ENCODE measurements around the gene MYO1D. TPM values are rescaled to one million over a fixed set of nuclear protein-coding genes. Genes with fewer than 3 reads are reported as not detected.

MYO1D gene
- total and polyA plus RNA-seq, 12 donors, result 13.6 to 103 (median 59.8) TPM

- H3K9me3 ChIP-seq (replicated peaks in 1 of 3), result no peaks in the 10 kb centered on the region
- no peak overlapping the region for H3K4me3 ChIP-seq
- no peaks in the 10 kb centered on the region for H3K27me3 ChIP-seq
- 85 to 90% (median 89%) methylated on average over 2 of the region's 2 CpGs for WGBS, 4 donors
- no peak for DNase-seq
- intact Hi-C loops (cut with DNase I), result no loop called here
- H3K36me3 ChIP-seq (replicated peaks in 1 of 2), result no peaks in the 10 kb centered on the region
- no peak overlapping the region for H3K27ac ChIP-seq
- TF ChIP-seq, protein P1, sequence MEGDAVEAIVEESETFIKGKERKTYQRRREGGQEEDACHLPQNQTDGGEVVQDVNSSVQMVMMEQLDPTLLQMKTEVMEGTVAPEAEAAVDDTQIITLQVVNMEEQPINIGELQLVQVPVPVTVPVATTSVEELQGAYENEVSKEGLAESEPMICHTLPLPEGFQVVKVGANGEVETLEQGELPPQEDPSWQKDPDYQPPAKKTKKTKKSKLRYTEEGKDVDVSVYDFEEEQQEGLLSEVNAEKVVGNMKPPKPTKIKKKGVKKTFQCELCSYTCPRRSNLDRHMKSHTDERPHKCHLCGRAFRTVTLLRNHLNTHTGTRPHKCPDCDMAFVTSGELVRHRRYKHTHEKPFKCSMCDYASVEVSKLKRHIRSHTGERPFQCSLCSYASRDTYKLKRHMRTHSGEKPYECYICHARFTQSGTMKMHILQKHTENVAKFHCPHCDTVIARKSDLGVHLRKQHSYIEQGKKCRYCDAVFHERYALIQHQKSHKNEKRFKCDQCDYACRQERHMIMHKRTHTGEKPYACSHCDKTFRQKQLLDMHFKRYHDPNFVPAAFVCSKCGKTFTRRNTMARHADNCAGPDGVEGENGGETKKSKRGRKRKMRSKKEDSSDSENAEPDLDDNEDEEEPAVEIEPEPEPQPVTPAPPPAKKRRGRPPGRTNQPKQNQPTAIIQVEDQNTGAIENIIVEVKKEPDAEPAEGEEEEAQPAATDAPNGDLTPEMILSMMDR (IDR thresholded peaks at IDR 0.05), result no peak
- TF ChIP-seq POLR2A (IDR thresholded peaks at IDR 0.05), result no peak
- H3K4me1 ChIP-seq (replicated peaks in 1 of 2), result no peaks in the 10 kb centered on the region
Observed at GRCh38 chr17:32586666-32587065, 290.3 kb downstream of the MYO1D start.

- Histone ChIP-seq H3K27ac (no peak overlapping the region), H3K36me3 (replicated peaks in 1 of 2) (no peaks in the 10 kb centered on the region), H3K27me3 (no peaks in the 10 kb centered on the region), H3K4me3 (no peak overlapping the region), H3K9me3 (replicated peaks in 1 of 3) (no peaks in the 10 kb centered on the region), H3K4me1 (replicated peaks in 1 of 2) (no peaks in the 10 kb centered on the region)
- DNase-seq, result no peak
- intact Hi-C loops (cut with DNase I), result no loop called here
- WGBS, 4 donors, result 95 to 100% (median 96%) methylated on average over 1 of the region's 1 CpG
- TF ChIP-seq, protein P1 (IDR thresholded peaks at IDR 0.05), result no peak
- no peak for TF ChIP-seq POLR2A (IDR thresholded peaks at IDR 0.05)
Observed at GRCh38 chr17:32584792-32585191, 292.1 kb downstream of the MYO1D start.

DNA sequence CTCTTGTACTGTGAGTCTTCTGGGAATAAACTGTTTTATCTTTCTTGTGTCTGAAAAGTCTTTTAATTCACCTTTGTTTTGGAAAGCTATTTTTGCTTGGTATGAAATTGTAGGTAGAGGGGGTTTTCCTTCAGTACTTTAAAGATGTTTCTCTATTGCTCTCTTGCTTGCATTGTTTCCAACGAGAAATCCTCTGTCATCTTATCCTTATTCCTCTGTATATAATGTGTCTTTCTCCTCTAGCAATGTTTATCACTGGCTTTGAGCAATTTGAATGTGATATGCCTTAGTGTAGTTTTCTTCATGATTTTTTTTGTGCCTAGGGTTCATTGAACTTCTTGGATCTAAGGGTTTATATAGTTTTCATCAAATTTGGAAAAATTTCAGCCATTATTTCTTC is 293.9 kb downstream of the MYO1D start:
- intact Hi-C loops (cut with DNase I), result no loop called here
- TF ChIP-seq, protein P1 (IDR thresholded peaks at IDR 0.05), result no peak
- no peak for TF ChIP-seq POLR2A (IDR thresholded peaks at IDR 0.05)

DNA sequence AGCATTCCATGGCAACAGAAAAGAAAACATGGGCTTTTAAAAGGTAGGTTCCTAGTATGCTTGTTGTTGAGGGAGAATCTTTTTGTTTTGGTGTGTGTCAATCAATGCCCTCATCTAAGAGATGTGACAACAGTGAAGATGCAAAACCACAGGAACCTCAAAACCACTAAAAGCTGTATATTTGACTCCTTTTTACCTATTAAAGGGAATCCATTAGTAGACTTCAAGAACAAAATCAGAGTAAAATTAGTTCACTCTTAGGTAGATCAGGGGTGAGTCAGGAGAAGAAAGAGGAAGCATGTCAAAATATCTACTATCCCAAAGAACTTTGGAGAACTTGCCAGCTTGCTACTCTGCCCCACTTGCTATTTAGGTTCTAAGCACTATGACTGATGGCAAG is 301.1 kb downstream of the MYO1D start:
- no peaks in the 10 kb centered on the region for H3K4me1 ChIP-seq (replicated peaks in 1 of 2)
- no peaks in the 10 kb centered on the region for H3K27me3 ChIP-seq
- no peaks in the 10 kb centered on the region for H3K36me3 ChIP-seq (replicated peaks in 1 of 2)
- TF ChIP-seq, protein P1 (IDR thresholded peaks at IDR 0.05), result no peak
- no peak for TF ChIP-seq POLR2A (IDR thresholded peaks at IDR 0.05)
- DNase-seq, result no peak
- no peaks in the 10 kb centered on the region for H3K9me3 ChIP-seq (replicated peaks in 1 of 3)
- intact Hi-C loops (cut with DNase I), result no loop called here
- H3K27ac ChIP-seq, result no peak overlapping the region
- no peak overlapping the region for H3K4me3 ChIP-seq

More for the DNA sequence above, 293.9 kb downstream of the MYO1D start:
- WGBS, 4 donors, result 89 to 94% (median 93%) methylated on average over 1 of the region's 1 CpG
- Histone ChIP-seq H3K4me1 (replicated peaks in 1 of 2) (no peaks in the 10 kb centered on the region), H3K27ac (no peak overlapping the region), H3K9me3 (replicated peaks in 1 of 3) (no peaks in the 10 kb centered on the region), H3K27me3 (no peaks in the 10 kb centered on the region), H3K36me3 (replicated peaks in 1 of 2) (no peaks in the 10 kb centered on the region), H3K4me3 (no peak overlapping the region)
- no peak for DNase-seq

All from adrenal gland (tissue), 12 donors.